Activated CD8-positive, alpha-beta T cell treated with anti-CD3 and anti-CD28 coated beads for 36 hours (primary cell): ENCODE data around the gene GALNT17. TPM values are rescaled to one million over a fixed set of nuclear protein-coding genes. Genes with fewer than 3 reads are reported as not detected.
"Not testable (repeated sequence)": the region's sequence is repeated elsewhere in the genome, so short reads cannot be mapped to it uniquely, and the experiment has no call there.

Source experiments
- ATAC-seq: fragments of 200-7000 bp; cut with Tn5 transposase; one replicate; pipeline ENCODE4 v1.10.0; 2021; ENCODE audit warnings: mild to moderate bottlenecking, moderate library complexity
- CTCF ChIA-PET: fragments of 350-600 bp; sonication (Branson Sonifier 250); formaldehyde crosslinking; loops from one replicate; lab custom pipeline; 2021; ENCODE audit warnings: antibody characterized with exemption; lab: Charles Lee
- POLR2A ChIA-PET: fragments of 350-600 bp; sonication (Branson Sonifier 250); formaldehyde crosslinking; loops from one replicate; lab custom pipeline; 2021; ENCODE audit warnings: antibody characterized with exemption; lab: Charles Lee
- DNase-seq: peaks from one replicate; pipeline ENCODE4 v3.0.0-alpha.2; 2020
- H3K27ac Mint-ChIP-seq: one replicate; pipeline ENCODE4 v1.8.0; 2021; ENCODE audit warnings: mild to moderate bottlenecking, mixed read lengths
- H3K27me3 Mint-ChIP-seq: one replicate; pipeline ENCODE4 v1.8.0; 2021; ENCODE audit warnings: mixed read lengths
- H3K36me3 Mint-ChIP-seq: one replicate; pipeline ENCODE4 v1.8.0; 2021; ENCODE audit warnings: low read depth, mixed read lengths
- H3K4me1 Mint-ChIP-seq: one replicate; pipeline ENCODE4 v1.8.0; 2021; ENCODE audit warnings: low read depth, mixed read lengths
- H3K4me3 Mint-ChIP-seq: one replicate; pipeline ENCODE4 v1.8.0; 2021; ENCODE audit warnings: mild to moderate bottlenecking, moderate library complexity, mixed read lengths
- H3K9me3 Mint-ChIP-seq: one replicate; pipeline ENCODE4 v1.8.0; 2021; ENCODE audit warnings: mixed read lengths
- intact Hi-C: fragments of 100-400 bp; cut with micrococcal nuclease; formaldehyde crosslinking; loops from one replicate; pipeline ENCODE4 v1.10.0; 2022
- total RNA-seq, 2 experiments: library from RNA; stranded (reverse); gene quantifications; one replicate each; pipeline ENCODE4 v1.2.3, GENCODE V29; 2021
- TF ChIP-seq, protein P1 (sequence below): fragments of 200-600 bp; IDR thresholded peaks from one replicate; pipeline ENCODE4 v1.8.0; 2022; ENCODE audit warnings: antibody characterized with exemption, mild to moderate bottlenecking

GALNT17 gene
- total RNA-seq, 2 experiments from 2014 or later, result not detected

DNA sequence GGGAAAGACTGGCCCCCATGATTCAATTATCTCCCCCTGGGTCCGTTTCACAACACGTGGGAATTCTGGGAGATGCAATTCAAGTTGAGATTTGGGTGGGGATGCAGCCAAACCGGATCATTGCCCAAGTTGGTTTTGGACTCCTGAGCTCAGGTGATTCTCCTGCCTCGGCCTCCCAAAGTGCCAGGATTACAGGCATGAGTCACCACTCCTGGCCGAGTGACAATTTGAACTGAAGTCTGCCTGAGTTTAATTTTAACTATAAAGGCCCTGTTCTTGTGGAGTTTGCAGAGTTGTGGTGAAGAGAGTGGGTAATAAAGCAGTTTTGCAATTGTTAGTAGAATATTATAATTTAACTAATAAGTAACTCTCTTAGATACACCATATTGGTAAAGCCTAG is 78.3 kb downstream of the GALNT17 start:
- ChIA-PET POLR2A (no interaction called here), CTCF (no interaction called here)
- H3K27me3 Mint-ChIP-seq, result no peaks in the 10 kb centered on the region
- DNase-seq, result no peak
- peaks cover 7% of the 10 kb centered on the region for H3K9me3 Mint-ChIP-seq
- TF ChIP-seq, protein P1, sequence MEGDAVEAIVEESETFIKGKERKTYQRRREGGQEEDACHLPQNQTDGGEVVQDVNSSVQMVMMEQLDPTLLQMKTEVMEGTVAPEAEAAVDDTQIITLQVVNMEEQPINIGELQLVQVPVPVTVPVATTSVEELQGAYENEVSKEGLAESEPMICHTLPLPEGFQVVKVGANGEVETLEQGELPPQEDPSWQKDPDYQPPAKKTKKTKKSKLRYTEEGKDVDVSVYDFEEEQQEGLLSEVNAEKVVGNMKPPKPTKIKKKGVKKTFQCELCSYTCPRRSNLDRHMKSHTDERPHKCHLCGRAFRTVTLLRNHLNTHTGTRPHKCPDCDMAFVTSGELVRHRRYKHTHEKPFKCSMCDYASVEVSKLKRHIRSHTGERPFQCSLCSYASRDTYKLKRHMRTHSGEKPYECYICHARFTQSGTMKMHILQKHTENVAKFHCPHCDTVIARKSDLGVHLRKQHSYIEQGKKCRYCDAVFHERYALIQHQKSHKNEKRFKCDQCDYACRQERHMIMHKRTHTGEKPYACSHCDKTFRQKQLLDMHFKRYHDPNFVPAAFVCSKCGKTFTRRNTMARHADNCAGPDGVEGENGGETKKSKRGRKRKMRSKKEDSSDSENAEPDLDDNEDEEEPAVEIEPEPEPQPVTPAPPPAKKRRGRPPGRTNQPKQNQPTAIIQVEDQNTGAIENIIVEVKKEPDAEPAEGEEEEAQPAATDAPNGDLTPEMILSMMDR, result no peak
- ATAC-seq, result no peak
- H3K4me3 Mint-ChIP-seq, result no peak overlapping the region
- intact Hi-C loops, result no loop called here
- H3K27ac Mint-ChIP-seq, result no peak overlapping the region
- no peaks in the 10 kb centered on the region for H3K36me3 Mint-ChIP-seq
- H3K4me1 Mint-ChIP-seq, result no peaks in the 10 kb centered on the region

DNA sequence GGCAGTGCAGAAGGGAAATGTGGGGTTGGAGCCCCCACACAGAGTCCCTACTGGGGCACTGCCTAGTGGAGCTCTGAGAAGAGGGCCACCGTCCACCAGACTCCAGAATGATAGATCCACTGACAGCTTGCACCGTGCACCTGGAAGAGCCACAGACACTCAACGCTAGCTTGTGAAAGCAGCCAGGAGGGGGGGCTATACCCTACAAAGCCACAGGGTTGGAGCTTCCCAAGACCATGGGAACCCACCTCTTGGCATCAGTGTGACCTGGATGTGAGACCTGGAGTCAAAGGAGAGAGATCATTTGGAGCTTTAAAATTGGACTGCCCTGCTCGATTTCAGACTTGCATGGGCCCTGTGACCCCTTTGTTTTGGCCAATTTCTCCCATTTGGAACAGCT is 80.5 kb downstream of the GALNT17 start:
- H3K36me3 Mint-ChIP-seq, result not testable (repeated sequence)

DNA sequence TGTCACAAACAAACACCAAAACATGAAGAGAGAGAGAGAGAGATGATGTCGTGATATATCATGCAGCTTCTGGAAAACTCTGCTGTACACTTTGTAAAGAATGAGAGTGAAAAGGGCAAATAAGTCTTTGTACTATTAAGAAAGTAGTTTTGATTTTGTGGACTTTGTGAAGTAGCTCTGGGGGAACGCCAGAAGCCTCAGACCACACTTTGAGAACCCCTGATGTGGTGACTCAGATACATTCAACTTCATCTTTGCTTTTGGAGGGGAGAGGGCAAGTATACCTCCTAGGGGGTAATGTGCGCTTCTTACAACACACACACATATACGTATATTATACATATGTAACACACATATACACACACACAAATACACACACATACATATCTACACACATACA is 84.3 kb downstream of the GALNT17 start:
- TF ChIP-seq, protein P1, result no peak
- Mint-ChIP-seq H3K4me3 (no peak overlapping the region), H3K27ac (no peak overlapping the region), H3K36me3 (no peaks in the 10 kb centered on the region), H3K27me3 (no peaks in the 10 kb centered on the region), H3K9me3 (peaks cover 21% of the 10 kb centered on the region), H3K4me1 (no peaks in the 10 kb centered on the region)
- intact Hi-C loops, result no loop called here
- DNase-seq (no peak), ATAC-seq (no peak)
- ChIA-PET CTCF (no interaction called here), POLR2A (no interaction called here)

More for the DNA sequence above, 80.5 kb downstream of the GALNT17 start:
- H3K27me3 Mint-ChIP-seq, intact Hi-C loops, POLR2A ChIA-PET, H3K9me3 Mint-ChIP-seq, H3K4me1 Mint-ChIP-seq, H3K4me3 Mint-ChIP-seq, DNase-seq, CTCF ChIA-PET, H3K27ac Mint-ChIP-seq, ATAC-seq: not testable (repeated sequence)

DNA sequence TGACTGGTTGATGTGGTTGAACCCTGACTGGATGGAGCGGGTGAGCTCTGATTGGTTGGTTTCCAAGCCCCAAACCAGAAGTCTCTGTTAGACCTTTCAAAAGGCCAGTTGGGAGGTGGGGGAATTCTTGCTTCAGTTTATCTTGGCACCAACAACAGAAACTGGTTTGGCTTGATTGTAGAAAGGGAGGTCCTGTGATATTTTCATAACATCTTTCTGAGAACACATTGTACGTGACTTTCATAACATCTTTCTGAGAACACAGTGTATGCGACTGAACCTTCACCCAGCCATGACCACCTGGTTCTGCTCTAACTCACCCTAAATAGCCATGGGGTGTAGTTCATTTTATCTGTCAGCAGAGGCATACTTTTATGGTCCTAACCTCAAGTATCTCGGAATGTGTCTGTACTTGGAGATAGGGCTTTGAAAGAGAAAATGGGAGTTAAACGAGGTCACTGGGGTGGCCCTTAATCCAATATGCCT is 88.3 kb downstream of the GALNT17 start:
- intact Hi-C loops, result no loop called here
- CTCF ChIA-PET, result no interaction called here
- DNase-seq (no peak), ATAC-seq (no peak)
- Mint-ChIP-seq H3K36me3 (no peaks in the 10 kb centered on the region), H3K27ac (no peak overlapping the region), H3K4me1 (no peaks in the 10 kb centered on the region), H3K4me3 (no peak overlapping the region), H3K9me3 (peaks cover 23% of the 10 kb centered on the region), H3K27me3 (no peaks in the 10 kb centered on the region)
- TF ChIP-seq, protein P1, result no peak
- POLR2A ChIA-PET, result no interaction called here

DNA sequence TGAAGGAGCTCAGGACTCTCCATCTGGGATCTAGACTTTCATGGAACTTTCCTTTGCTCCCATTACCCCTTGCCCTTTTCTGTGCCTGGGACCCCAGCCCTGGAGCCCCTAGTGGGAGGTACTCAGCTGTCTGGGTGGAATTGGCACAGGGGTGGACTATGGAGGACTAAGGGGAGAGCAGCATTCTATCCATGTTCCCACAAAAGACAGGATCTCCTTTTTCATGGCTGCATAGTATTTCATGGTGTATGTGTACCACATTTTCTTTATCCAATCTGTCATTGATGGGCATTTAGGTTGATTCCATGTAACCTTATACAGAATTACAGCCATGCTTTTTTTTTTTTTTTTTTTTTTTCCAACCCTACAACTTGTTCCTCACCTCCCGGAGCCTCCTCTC is 89.1 kb downstream of the GALNT17 start:
- H3K27me3 Mint-ChIP-seq, result no peaks in the 10 kb centered on the region
- CTCF ChIA-PET, result no interaction called here
- ATAC-seq (no peak), DNase-seq (no peak)
- no peak overlapping the region for H3K4me3 Mint-ChIP-seq
- H3K9me3 Mint-ChIP-seq, result peaks cover 23% of the 10 kb centered on the region
- intact Hi-C loops, result no loop called here
- H3K4me1 Mint-ChIP-seq, result no peaks in the 10 kb centered on the region
- no peak overlapping the region for H3K27ac Mint-ChIP-seq
- POLR2A ChIA-PET, result no interaction called here
- TF ChIP-seq, protein P1, result no peak
- H3K36me3 Mint-ChIP-seq, result no peaks in the 10 kb centered on the region

DNA sequence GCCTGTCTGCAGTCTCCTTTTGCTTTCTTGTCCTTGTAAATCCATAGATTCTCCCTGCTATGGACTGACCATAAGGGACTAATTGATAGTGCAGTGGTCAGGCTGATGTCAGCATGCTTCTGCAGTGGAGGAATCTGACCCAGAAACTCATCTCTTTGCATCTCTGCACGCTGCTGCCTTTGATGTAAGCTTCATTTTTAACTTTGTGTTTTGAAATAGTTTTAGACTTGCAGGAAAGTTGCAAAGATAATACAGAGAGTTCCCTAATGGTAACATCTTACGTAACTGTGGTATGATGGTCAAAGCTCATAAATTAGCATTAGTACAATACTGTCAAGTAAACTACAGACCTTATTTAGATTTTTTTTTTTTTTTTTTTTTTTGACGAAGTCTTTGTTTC is 89.6 kb downstream of the GALNT17 start:
- H3K27ac Mint-ChIP-seq, result no peak overlapping the region
- peaks cover 23% of the 10 kb centered on the region for H3K9me3 Mint-ChIP-seq
- intact Hi-C loops, result no loop called here
- CTCF ChIA-PET, result no interaction called here
- no peaks in the 10 kb centered on the region for H3K4me1 Mint-ChIP-seq
- ATAC-seq (no peak), DNase-seq (no peak)
- H3K4me3 Mint-ChIP-seq, result no peak overlapping the region
- no peaks in the 10 kb centered on the region for H3K27me3 Mint-ChIP-seq
- POLR2A ChIA-PET, result no interaction called here
- no peaks in the 10 kb centered on the region for H3K36me3 Mint-ChIP-seq
- TF ChIP-seq, protein P1, result no peak
